DOHH2 (cell line): ENCODE measurements around the gene CXCL8.

Source experiments
- EZH2phosphoT487 ChIP-seq: fragments of 200-600 bp; sonication (generic); IDR thresholded peaks from 2 replicates; pipeline ENCODE4 v1.6.1; 2017; ENCODE audit warnings: borderline replicate concordance, mild to moderate bottlenecking, antibody characterized with exemption, low read length, moderate library complexity, mixed read lengths
- TF ChIP-seq, protein P1 (sequence below): fragments of 200-600 bp; sonication (generic); IDR thresholded peaks from one replicate; pipeline ENCODE4 v1.5.1; 2014; ENCODE audit warnings: antibody characterized with exemption, mild to moderate bottlenecking, low read depth, low read length; ENCODE audit not compliant: poor library complexity, severe bottlenecking

DNA sequence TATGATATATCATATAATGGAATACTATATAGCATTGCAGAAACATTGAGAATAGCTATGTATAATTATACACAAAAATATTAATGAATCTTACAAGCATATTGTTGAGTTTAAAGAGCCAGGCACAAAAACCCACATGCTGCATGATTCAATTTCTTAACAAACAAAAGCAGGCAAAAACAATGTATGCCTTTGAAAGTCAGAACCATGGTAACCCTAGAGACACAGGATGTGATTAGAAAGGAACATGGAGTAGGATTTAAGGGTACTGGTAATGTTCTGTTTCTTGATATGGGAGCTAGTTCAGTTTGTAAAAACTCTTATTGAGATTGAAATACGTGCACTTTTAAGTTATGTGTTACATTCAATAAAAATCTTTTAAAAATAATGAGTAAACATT, 21.5 kb downstream of the CXCL8 start:
- no peak for TF ChIP-seq EZH2phosphoT487
- TF ChIP-seq, protein P1, sequence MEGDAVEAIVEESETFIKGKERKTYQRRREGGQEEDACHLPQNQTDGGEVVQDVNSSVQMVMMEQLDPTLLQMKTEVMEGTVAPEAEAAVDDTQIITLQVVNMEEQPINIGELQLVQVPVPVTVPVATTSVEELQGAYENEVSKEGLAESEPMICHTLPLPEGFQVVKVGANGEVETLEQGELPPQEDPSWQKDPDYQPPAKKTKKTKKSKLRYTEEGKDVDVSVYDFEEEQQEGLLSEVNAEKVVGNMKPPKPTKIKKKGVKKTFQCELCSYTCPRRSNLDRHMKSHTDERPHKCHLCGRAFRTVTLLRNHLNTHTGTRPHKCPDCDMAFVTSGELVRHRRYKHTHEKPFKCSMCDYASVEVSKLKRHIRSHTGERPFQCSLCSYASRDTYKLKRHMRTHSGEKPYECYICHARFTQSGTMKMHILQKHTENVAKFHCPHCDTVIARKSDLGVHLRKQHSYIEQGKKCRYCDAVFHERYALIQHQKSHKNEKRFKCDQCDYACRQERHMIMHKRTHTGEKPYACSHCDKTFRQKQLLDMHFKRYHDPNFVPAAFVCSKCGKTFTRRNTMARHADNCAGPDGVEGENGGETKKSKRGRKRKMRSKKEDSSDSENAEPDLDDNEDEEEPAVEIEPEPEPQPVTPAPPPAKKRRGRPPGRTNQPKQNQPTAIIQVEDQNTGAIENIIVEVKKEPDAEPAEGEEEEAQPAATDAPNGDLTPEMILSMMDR = no peak
